ENCODE measurements around the gene SIRT4.
A peak's percentile ranks its signal among the peaks of the same experiment; 100 is the strongest.

SIRT4 gene

DNA sequence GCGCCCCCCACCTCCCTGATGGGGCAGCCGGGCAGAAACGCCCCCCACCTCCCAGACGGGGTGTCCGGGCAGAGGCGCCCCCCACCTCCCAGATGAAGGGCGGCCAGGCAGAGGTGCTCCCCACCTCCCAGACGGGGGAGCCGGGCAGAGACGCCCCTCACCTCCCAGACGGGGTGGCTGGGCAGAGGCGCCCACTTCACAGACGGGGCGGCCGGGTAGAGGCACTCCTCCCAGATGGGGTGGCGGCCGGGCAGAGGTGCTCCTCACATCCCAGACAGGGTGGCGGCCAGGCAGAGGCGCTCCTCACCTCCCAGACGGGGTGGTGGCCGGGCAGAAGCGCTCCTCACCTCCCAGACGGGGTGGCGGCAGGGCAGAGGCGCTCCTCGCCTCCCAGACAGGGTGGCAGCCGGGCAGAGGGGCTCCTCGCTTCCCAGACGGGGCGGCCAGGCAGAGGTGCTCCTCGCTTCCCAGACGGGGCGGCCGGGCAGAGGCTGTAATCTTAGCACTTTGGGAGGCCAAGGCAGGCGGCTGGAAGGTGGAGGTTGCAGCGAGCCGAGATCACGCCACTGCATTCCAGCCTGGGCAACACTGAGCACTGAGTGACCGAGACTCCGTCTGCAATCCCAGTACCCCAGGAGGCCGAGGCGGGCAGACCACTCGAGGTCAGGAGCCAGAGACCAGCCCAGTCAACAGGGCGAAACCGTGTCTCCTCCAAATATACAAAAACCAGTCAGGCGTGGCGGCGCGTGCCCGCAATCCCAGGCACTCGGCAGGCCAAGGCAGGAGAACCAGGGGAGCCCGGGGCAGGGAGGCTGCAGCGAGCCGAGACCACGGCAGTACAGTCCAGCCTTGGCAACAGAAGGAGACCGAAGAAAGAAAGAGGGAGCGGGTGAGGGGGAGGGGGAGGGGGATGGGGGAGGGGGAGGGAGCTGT, 23.7 kb upstream of the SIRT4 start:
- no peak for DNase-seq

DNA sequence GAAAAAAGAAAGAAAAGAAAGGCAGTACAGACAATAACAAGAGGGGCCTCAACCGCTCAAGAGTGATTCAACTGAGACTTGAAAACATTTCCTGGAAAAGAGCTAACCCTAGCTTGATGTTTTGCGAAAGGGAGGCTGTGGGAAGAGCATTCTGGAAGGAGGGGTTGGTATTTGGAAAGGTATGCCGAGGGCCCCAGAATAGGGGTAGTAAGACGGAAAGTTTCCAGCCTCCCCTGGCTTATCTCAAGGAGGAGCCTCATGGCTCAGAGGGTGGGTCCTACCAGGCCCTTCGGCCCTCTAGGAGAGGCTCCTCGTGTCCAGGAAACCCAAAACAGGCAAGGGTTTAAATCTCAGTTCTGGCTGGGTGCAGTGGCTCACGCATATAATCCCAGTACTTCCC, 18.8 kb upstream of the SIRT4 start:
- no peak for DNase-seq

DNA sequence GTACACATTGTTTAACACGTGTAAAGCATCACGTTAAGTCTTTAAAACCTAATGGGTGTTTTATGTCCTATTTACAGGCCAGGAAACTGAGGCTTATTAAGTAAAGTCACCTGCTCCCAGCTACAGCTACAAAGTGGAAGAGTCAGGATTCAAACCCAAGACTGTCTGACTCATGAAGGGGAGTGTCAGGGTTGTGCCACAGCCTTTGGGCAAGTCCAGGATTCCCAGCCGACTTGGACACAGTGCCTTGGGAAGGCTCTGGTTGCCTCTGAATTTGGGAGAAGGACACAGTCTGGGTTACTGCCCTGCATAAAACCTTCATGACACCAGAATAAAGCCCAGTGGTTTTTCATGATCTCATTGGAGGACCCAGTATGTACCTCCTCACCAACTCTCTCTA, 17.7 kb upstream of the SIRT4 start:
- no peak for DNase-seq

DNA sequence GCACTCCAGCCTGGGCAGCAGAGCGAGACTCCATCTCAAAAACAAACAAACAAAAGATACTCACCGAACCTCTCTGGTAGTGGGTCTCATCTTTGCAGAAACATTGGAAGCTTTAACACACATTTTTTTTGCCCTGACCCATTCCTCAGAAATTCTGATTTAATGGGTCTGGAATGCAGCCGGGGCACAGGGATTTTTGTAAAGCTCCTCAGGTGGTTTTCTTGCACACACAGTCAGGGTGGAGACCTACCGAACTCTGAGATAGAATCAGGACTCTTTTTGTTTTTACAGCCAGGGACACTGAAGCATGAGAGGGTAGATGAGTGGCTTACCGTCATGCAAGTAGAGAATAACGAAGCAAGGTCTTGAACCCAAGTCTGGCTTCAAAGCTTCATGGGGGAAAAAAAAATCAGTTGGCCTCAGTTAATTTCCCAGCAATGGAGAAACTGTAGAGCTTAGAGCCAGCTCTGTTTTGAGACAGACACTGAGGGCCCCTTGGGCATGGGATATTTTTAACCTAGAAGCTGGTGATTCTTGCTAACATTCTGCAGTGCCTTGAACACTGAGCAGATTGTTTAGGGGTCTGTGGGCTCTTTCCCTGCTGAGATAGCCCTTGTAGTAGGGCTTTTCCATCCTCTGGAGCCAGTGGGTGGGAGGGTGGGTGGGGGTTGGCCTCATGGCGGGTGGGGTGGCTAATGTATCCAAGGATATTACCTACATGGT, 15.2 kb upstream of the SIRT4 start:
- DNase-seq, result no peak

DNA sequence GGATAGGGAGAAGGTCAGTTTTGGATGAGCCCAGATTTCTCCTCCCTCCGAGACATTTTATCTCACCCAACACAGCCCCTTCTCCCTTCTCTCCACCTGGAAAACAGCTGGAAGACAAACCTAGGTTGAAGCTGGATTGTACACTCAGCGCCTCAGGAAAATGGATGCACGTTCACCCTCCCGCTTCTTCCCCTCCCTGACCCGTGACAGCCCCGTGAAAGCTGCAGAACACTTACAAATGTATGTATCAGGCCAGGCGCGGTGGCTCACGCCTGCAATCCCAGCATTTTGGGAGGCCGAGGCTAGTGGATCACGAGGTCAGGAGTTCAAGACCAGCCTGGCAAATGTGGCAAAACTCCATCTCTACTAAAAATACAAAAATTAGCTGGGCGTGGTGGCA, 14.6 kb upstream of the SIRT4 start:
- DNase-seq, result no peak

DNA sequence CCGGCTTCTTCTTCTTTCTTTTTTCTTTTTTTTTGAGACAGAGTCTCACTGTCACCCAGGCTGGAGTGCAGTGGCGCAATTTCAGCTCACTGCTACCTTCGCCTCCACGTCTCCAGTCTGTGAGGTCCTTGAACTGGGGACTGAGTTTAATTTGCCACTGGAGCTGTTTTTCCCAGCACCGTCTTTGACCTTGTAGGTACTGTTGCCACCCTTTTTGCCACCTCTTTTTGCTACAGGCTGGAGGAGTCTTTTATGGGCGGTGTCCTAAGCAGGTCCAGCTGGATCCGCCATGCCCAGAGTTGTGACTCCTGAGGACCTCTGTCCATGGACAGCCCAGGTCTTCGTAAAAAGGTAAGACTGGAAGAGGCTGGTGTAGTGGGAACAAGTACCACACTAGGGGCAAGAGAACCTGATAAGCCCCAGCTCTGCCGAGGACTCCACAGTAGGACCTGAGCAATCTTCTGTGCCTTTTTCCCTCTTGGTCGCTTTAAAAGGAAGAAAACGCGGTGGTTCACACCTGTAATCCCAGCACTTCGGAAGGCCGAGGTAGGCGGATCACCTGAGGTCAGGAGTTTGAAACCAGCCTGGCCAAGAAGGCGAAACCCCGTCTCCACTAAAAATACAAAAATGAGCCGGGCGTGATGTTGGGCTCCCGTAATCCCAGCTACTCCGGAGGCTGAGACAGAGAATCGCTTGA, 11.4 kb upstream of the SIRT4 start:
- peak; percentile 43 for DNase-seq

DNA sequence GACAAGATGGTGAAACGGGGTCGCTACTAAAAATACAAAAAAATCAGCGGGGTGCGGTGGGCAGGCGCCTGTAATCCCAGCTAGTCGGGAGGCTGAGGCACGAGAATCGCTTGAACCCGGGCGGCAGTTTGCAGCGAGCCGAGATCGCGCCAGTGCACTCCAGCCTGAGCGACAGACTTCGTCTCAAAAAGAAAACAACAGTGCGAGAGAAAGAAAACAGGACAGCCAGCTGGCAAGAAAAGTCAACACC, 9.8 kb upstream of the SIRT4 start:
- DNase-seq, result no peak

DNA sequence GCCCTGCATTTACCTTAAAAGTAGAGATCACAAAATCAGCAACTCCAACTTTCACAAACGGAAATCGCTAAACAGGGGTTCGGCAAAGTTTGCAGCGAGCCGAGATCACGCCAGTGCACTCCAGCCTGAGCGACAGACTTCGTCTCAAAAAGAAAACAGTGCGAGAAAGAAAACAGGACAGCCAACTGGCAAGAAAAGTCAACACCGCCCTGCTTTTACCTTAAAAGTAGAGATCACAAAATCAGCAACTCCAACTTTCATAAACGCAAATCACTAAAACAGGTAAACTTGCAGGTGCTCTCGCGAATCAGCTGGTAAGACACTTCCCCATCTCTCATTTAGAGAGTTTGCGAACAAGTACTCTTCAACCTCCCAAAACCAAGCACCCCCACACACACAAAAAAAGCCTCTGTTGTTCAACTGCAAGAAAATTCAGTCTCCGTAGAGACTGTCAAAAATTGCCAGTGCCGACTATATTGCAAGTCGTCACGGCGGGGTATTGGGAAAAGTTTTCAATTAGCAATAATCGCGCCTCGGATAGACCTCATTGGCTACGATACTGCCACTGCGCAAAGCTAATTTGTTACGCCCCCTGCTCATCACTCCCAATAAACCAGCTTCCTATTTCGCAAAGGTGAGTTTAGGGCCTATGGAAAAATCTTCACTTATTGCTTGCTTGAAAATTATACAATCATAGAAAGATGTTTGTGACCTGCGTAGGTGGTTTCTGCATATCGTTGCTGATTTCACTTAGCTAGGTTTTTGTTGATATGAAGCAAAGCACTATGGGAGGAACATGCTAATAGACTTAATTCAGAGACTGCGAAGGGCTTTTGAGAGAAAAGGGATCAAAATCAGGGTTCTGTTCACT, 9.2 kb upstream of the SIRT4 start, which contains the start of gene RNU4-1:
Gene RNU4-1 (minus strand): TSS at position 577 of the 871 bp plus-strand sequence.
- peak; percentile 98 for DNase-seq

DNA sequence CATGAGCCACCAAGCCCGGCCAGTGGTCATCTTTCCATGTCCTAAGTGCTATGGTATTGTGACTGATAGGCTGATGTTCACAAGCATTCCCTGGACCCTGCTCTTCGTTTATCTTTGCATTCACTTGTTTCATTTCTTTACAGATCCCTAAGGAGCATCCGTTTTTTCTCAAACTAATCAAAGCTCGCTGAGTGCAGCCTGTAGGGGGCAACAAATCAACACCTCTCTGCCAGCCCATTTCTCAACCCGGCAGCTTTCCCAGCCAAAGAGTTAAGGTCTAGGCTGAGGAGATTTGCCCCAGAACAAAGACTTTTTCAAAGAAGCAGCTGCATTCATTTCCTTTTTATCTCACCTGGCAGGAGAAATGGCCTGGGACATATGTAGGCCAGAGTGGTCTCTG, 12.1 kb downstream of the SIRT4 start:
- peak; percentile 32 for DNase-seq

DNA sequence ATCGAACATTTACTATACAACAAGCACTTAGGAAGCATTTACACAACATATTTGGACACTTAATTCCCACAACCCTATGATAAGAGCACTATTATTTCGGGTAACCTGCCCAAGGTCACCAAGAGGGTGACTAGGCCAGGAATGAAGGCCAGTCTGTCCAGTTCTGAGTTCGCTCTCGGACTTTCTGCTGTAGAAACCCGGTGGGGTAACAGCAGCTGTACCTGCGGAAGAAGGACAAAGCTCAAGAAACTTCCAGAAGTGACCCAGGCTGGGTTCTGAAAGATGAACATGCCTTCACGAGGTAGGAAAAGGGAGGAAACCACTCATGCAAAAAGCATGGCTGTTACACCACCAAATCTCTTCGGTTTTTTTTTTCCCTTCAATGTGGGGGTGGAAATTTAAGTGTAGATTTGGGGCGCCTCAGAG, 14.7 kb downstream of the SIRT4 start:
- DNase-seq, result peak; percentile 45

DNA sequence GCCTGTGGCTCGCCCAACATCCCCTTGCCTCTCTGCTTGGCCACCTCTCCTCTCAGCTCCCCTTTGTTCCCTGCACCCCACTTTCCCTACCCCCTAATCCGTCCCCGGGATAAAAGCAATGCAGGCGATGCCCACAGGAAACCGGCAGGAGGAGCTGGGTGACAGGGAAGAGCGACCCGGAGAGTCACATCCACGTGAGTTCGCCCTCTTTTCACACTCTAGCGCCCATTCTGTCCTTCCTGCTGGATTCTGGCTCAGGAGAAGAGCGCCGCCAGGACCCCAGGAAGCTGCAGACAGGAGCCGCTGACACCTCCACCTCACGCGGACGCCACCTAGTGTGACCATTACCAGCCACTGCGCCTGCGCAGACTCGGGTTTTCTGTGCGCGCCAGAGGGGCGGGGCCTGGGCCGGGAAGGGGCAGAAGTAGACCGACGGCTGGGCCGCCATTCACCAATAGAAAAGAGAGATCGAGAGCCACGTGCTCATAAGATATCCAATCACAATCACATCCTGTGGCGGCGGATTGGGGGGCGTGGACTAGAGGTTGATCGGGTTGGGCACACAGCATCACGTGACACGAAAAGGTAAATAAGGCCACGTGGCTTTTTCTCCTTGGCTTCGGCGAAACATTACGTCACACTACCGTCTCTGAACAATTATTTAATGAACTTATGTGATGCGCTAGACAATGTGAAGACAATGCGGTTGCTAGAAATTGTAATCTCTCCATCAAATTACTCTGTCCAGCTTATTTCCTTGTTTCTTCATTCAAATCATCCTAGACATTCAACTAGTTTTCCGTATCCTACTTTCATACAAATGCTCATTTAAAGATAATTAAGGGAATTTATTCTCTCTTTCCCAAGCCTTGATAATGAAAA, 15.3 kb downstream of the SIRT4 start:
- peak; percentile 100 for DNase-seq

DNA sequence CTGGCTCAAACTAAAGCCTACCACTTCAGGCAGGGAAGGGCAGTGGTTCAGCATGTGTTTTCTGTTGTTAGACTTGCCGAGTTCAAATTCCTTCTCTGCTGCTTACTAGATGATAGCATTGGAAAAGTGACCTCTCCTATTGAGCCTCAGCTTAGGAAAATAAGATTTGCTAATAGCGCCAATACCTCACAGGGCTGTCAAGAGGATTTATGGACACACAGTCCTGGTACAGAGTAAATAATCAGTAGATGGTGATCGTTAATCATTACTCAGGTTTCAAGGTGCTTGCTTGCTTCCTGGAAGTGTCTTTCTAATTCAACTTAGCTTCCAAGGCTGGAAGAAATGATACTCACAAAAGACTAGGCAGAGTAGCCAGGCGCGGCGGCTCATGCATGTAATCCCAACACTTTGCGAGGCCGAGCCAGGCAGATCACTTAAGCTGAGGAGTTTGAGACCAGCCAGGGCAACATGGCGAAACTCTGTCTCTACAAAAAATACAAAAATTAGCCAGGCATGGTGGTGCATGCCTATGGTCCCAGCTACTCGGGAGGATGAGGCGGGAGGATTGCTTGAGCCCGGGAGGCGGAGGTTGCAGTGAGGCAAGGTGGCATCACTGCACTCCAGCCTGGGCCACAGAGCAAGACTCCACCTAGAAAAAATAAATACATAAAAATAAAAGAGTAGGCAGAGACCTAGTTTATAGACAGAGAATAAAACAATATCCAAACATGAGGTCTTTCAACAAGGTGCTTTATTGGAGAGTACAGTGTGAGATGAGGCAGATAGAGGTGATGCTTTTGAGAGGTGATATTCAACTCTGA, 19.5 kb downstream of the SIRT4 start:
- DNase-seq, result no peak

DNA sequence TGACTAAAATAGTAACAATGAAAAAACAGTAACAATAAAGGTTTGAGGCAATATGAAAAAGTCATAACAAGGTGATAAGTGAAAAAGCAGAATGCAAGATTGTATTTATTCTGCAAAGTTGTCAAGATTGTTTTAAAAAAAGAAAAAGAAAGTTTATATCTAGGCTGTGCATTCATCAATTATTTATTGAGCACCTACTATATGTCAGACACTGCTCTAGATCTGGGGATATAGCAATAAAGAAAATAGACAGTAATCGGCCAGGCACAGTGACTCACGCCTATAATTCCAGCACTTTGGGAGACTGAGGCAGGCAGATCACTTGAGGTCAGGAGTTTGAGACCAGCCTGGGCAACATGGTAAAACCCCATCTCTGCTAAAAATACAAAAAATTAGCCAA, 21.7 kb downstream of the SIRT4 start:
- DNase-seq, result no peak

DNA sequence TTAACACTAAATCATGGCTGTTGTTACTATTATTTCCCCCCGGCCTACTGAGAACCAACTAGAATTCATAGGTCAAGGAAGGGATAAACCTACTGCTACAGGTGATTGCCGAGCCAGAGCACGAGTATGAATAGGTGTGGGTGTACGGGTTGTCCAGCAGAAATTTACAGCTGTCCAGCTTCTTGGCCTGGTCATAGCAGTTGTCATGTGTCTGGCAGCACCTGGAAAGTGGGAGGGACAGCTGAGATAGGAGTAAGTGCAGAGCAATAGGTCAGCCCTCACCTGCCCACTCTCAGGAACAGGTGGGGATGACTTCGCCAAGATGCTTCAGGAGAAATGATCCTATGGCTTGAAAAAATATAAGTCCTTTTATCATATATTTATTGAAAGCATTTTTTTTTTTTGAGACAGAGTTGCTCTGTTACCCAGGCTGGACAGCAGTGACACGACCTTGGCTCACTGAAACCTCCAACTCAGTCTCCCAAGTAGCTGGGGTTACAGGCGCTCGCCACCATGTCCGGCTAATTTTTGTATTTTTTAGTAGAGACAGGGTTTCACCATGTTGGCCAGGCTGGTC, 22.8 kb downstream of the SIRT4 start:
- DNase-seq, result no peak

DNA sequence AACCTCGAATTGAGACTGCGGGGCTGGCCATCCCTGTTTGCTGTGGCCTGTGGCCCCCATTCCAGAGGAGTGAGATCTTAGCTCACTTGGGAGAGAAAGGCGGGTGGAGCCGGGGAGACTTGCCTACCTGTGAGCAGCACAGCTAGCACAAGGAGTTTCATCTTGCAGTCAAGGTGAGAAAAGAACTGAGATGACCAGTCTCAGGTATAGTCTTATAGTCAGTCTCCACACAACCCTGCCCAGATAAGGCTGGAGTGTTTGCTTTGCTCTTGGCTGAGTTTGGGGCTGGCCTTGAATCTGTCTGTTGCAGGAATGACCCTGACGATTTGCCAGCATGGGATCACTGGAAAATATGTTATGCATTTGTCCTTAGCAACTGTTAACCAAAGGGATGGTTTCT, 25.5 kb downstream of the SIRT4 start, which contains the start of gene PLA2G1B:
Gene PLA2G1B (minus strand): TSS at position 187 of the 400 bp plus-strand sequence. CDS start 26 bp downstream, at position 161.
- DNase-seq, result no peak

DNA sequence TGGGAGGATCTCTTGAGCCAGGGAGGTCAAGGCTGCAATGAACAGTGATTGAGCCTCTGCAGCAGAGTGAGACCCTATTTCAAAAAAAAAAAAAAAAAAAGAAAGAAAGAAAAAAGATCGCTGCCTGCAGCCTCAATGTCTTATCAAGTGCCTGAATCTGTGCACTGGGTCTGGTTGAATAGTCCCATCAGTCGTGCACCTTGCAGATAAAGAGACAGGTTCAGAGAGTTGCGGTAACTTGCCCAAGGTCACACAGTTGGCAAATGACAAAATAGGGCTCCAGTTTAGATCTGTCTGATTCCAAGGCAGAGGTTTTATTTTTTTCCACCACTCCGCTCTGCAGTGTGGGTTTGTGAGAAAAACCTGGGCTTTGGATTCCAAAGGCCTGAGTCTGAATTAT, 26.1 kb downstream of the SIRT4 start:
- DNase-seq, result no peak

DNA sequence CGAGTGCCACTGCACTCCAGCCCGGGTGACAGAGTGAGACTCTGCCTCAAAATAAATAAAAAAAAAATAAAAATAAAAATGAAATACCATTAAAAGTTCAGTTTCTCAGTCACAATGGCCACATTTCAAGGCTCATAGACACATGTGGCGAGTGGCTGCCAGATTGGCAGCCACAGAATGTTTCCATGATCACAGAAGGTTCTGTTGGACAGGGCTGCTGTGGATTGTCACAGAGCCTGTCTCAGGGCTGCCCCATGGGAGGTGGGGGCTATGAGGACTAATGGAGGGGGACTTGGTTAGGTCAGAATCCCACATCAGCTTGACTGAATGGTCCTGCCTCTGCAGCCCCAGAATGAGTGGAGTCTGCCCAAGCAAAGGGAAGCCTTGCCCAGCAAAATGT, 29.3 kb downstream of the SIRT4 start:
- DNase-seq, result no peak

DNA sequence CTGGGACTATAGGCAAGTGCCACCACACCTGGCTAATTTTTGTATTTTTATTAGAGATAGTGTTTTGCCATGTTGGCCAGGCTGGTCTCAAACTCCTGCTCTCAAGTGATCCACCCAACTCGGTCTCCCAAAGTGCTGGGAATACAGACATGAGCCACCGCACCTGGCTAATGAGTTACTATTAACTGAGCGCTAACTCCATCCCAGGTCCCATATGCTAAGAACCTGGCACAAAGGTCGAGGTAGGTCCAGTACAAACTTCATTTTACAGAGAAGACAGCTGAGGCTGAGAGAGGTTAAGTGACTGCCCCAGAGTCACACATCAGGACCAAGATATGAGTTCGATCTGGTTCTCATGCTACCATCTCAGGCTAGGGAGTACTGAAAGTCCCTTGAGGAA, 29.9 kb downstream of the SIRT4 start:
- DNase-seq, result no peak

DNA sequence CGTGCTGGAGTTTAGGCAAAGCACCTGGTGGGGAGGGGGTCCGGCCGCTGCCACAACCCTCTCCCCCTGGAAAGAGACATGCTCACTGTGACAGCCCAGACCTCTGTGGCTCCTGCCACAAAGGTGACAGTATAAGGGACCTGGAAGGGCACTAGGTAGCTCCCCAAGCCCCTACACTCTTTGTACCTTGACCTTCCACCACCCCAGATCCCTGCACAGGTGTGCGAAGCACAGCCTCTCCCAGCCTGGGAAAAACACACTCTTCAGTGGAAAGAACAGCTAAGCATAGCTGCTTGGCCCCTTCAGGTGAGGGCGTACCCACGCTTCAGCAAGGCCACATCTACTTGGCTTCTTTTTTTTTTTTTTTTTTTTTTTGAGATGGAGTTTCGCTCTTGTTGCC, 30.4 kb downstream of the SIRT4 start:
- no peak for DNase-seq

DNA sequence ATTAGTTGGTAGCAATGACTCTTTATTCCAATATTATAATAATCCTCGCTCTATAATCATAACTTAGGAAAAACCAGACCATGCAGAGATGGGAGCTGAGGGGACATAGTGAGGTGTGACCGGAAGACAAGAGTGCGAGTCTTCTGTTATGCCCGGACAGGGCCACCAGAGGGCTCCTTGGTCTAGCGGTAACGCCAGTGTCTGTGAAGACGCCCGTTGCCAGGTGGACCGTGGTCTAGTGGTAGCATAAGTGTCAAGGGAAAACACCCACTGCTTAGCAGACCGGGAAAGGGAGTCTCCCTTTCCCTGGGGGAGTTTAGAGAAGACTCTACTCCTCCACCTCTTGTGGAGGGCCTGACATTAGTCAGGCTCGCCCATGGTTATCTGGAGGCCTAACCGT, 33.3 kb downstream of the SIRT4 start:
- peak; percentile 65 for DNase-seq

All from OCI-M1 (cell line).